HCEC 1CT (cell line): ENCODE measurements around the gene DOCK4.

ENCODE experiments used
- DNase-seq: peaks from one replicate; pipeline ENCODE4 v3.0.0-alpha.2; 2017

The DOCK4 gene

DNA sequence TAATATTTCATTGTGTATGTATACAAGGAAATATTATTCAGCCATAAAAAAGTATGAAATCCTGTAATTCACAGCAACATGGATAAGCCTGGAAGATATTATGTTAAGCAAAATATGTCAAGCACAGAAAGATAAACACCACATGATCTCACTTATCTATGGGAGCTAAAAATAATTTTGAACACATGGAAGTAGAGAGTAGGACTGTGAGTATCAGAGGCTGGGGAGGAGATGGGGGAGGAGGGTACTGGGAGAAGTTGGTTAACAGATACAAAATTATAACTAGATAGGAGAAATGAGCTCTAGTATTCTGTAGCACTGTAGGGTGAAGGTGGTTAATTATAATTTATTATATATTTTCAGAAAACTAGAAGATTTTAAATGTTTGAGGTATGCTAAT is 132.7 kb downstream of the DOCK4 start:
- no peak for DNase-seq

DNA sequence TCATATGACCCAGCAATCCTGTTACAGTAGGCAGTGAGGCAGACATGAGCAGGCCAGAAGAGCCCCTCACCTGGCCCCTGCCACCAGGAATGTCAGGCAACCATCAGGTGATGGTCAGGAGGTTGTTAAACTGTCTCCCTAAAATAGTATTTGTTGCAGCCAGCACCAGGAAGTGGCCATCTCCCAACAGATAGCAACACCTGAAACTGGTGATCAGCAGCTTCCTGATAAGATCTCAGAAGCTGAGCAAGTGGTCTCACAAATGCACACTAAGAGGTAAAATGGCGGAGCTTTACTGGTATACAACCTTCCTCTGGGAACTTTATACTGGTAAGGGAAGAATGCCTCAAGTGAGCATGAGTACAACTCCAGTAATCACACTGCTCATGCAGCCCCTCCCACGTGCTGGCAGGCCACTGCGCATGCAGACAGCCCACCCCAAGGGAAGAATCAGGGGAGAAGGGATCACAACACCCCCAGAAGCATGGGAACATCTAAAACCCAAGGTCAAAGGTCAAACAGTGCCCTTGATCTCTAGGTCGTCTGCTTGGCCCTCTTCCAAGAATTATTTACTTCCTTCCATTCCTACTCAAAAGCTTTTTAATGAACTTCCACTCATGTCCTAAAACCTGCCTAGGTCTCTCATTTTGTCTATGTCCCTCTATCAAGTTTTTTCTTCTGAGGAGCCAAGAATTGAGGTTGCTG is 133.5 kb downstream of the DOCK4 start:
- no peak for DNase-seq

DNA sequence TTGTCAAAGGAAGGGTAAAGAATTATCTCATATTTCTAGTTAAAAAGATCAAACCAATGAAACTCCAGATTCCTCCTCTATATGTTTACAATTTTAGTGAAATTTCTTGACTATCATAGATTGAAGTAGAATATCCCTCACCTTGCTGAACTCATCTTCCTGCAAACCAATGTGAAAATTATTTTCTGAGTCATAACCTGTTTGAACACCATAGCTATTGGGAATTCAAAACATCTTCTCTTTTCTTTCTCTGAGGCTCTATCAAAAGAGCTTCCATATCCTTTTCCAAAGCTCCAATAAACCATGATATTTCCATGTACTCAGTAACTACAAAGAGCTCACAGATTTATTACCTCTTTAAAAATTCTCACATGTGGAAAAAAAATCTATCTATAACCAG is 134.3 kb downstream of the DOCK4 start:
- peak; percentile 8 for DNase-seq

DNA sequence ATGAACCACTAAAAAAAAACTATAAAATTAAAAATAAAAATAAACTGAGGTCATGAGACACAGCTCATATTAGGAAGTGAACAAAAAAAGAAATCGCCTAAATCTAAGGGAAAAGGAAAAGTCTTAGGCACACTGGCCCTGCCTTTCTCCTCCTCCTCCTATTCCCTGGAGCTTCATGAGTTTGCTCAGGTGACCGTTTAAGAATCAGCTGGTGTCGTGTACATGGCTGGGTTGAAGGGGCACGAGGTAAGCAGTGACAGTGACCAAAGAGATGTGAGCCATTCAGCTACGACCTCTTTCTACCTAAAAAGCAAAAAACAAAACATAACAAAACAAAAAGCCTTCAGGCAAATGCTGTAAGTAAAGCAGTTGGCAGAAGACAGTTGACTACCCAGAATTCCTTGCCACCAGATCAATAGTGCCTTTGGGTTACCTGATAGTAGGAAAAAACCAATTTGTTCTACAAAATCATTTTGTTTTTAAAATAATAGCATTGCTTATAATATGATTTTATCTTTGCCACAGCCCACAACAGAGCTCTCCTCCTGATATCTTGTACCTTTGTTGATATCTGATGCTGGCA is 135.4 kb downstream of the DOCK4 start:
- no peak for DNase-seq

DNA sequence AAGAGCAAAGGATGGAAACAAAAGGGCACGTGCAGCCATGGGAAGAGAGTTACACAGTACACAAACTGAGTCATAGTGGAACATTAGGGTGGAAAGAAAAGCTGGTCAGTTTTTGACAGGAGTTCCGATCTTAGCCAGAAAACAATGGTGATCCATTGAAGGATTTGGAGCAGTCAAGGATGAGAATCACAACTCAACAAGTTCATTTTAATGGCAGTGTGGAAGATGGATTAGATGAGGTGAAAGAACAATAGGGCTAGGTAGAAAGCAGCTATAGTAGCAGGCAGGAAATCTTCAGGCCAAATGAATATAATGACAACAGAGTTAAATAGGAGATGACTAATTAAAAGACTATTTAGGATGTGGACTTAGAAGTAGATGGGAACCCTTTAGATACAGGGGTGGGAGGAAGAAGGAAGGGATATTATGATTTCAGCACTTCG is 136.3 kb downstream of the DOCK4 start:
- peak; percentile 76 for DNase-seq

DNA sequence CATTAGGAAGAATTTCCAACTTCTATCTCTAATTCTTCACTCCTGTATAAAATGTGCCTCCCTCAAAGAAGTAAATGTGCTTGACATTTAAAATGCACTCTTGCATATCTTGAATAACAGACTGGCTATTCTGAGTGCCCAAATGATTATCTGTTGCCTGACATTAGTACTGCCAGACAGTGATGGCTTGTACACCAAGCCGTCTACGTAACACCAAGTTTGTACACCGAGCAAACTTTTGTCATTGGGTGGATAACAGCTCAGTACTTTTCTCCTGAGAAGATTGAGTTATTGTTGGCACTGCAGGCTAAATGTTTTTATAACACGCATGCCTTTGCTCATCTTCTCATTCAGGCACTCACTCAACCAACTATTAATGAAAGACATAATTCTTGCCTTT is 137.2 kb downstream of the DOCK4 start:
- no peak for DNase-seq

DNA sequence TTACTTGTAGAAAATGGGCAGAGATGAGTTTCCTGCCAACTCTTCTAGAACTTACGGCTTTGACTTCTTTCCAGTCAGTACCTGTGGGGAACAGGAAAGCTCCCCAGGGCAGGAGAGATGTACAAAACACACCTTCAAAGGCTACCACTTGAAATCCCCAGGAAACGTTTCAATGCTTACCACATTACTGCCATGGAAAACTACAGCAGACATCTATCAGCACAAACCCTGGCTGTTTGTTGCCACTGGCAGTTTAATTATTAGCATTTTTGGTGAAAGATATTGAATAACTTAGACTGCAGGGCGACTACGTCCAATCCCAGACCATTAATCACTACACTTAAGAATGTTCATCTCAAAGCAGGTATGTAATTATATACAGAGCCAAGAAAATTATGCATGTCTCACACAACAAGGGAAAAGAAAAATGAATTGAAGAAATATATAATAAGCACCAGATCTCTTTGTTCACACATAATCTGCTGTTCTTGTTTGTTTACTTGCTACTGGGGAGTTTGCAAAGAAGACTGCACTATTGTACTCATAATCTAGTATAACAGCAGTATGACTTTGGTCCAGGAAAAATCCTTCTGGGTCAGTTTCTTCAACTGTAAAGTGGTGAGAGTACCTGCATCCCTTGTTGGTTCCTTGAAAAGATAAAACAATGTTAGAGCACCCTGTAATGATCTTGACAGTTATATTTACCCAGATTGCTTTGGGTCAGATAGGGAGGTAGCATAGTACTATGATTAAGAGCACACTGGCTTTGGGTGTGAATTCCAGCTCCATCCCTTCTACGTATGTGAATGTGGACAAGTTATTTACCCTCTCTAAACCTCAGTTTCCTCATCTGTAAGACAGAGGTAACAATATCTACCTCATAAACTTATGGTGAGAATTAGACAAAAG is 138.3 kb downstream of the DOCK4 start:
- DNase-seq, result no peak

DNA sequence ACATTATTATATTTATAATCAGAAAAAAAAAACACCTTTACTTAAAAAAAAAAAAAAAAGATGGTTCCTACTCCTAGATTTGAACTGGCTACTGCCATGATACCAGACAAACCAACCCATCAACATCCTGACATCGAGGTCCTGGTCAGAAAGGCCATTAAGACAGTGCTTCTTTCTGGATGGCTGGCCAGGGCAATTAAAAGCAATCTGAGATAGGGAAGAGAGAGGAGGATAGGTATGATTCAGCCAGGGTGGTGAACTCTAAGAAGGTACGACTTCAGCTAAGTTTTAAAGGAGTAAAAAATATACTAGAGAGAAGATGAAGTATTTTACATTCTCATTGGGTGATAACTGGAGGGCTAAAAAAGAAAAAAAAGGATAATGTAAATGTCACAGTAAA is 139.0 kb downstream of the DOCK4 start:
- no peak for DNase-seq

DNA sequence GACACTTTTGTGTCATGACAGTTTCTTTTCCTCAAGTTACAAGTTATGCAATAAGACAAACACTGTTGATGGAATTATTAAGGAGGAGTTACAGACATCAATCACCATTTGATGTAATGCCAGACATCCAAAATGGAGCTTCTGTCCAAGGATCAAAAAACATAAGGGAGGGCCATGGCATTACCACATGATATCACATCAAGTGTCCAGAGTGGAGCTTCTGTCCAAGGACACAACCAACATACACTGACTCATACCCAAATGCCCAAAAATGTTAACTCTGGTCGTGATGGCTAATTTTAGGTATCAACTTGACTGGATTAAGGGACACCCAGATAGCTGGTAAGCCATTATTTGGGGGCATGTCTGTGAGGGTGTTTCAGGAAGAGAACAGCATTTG is 140.4 kb downstream of the DOCK4 start:
- DNase-seq, result no peak

DNA sequence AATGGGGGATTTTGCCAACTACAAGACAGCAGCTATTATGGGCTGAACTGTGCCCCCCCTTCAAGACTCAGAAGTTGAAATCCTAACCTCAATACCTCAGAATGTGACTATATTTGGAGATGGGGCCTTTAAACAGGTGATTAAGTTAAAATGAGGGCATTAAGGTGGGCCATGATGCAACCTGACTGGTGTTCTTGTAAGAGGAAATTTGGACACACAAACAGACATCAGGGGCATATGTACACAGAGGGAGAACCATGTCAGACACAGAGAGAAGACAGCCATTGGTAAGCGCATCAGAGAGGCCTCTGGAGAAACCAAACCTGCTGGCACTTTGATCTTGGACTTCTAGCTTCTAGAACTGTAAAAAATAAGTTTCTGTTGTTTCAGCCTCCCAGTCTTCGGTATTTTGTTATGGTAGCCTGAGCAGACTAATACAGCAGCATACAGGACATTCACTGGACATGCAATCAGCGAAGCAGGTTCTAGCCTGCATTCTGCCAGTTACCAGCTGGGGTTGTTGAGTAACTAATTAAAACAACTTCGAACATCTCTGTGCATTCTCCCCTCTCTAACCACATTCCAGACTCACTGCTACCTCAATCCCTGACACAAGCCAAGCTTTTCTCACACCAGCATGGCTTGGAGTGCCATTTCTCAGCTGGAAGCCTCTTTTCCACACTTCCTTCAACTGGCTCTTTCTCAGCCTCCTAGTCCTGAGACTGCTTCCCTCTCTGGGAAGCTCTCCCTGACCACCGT is 141.4 kb downstream of the DOCK4 start:
- DNase-seq, result no peak

DNA sequence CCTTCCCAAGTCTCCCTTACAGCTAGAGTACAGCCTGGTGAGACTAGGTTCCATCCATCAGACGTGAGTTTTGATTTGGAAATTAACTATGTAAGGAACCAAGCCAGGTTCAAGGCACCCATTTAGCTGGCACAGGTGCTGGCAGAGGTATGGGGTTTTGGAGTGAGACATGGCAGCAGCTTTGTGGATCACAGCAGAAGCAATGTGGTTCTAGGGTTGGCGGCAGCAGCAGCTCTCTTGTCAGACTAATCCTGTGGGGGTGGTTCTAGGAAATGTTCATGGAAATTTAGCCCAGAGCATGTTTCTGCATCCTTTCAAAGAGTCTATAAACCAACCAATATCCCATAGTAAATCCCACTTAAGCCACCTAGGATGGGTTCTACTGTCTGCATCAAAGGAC is 142.2 kb downstream of the DOCK4 start:
- no peak for DNase-seq

DNA sequence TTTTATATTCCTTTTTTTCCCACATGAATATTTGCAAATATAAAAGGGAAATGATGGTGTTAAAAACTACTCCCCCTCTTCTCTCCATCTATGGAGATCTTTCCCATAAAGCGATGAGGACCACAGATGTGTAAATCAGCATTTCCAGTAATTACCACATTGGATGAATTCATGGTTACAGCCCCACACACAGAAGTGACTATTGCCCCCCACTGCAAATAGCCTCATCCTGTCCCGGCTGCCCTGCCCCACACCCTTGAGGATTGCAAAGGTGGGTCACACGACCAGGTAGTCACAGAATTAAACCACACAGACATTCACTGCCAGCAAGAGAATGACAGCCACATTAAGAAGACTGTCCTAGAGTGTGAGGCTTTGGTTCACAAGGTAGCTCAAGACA is 145.1 kb downstream of the DOCK4 start:
- no peak for DNase-seq

DNA sequence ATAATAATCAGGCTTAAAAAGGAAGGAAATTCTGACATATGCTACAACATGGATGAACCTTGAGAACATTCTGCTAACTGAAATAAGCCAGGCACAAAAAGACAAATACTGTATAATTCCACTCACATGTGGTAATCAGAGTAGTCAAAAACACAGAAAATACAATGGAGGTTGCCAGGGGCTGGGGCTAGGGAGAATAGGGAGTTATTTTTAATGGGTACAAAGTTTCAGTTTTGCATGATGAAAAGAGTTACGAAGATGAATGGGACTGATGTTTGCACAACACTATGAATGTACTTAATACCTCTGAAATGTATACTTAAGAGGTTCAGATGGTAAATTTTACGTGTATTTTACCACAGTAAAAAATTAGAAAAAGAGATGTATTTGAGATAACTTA is 145.6 kb downstream of the DOCK4 start:
- no peak for DNase-seq

DNA sequence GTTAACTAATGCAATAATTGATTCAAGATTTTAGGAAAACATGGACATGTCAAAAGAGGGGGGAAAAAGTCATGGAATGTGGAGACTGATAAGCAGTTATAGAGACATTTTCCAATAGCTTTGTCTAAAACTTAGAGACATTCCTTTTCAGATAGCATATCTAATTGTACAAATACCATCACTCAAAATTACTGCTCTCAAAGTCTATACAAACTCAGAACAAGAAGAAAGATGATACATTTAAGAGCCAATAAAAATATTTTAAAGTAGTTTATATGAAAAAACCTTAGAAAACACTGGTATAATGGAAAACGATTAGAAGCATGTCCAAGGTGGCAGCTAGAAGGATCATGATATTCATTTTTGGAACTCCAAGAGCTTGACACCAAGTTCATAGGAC is 146.5 kb downstream of the DOCK4 start:
- DNase-seq, result no peak

DNA sequence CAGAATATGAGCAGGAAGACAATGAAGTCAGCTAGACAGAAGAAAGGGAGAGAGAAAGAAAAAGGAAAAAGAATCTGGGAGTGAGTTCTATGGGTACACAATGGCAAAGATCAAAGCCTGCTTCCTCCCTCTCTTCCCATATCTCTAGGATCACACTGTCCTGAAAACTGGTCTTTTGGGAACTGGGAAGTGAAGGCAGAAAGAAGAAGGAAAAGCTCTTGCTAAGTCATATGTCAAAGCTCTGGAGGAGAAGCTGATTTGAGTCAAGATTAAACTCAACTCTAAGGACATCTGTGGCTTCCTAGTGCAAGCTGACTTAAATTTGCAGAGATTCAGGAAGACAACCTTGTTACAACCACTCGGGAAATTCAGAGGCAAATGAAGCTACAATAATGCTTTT is 147.5 kb downstream of the DOCK4 start:
- no peak for DNase-seq

DNA sequence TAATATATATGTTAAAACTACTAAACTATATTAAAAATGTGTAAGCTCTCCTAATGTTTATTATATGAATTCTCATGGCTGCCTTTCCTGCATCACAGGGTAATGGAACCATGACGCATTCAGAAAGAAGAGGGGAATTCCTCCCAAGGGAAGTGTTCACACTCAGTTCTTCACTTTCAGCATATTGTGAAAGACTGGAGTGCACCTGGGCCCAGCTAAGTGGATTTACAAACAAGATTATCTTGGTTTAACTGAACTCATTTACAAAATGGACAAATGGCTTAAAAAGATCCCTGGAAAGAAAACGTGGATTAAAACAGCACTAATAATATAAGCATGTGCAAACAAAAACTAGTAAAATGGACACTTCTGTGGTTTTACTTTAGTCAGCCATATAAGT is 149.8 kb downstream of the DOCK4 start:
- DNase-seq, result peak; percentile 39

DNA sequence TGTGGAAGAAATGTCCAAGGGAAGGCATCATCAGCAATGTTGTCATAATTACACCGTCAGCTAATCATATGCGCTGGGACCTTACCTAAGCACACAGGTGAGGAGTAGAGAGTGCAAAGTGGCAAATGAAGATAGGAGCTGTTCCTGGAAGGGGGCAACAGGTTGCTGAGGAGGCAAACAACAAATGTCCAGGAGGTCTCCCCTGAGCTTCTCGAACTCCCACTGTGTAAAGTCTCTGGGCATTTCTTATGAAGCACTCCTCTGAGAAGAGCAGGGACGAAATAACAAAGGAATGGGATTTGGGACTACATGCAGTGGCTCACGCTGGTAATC is 152.5 kb downstream of the DOCK4 start:
- no peak for DNase-seq

DNA sequence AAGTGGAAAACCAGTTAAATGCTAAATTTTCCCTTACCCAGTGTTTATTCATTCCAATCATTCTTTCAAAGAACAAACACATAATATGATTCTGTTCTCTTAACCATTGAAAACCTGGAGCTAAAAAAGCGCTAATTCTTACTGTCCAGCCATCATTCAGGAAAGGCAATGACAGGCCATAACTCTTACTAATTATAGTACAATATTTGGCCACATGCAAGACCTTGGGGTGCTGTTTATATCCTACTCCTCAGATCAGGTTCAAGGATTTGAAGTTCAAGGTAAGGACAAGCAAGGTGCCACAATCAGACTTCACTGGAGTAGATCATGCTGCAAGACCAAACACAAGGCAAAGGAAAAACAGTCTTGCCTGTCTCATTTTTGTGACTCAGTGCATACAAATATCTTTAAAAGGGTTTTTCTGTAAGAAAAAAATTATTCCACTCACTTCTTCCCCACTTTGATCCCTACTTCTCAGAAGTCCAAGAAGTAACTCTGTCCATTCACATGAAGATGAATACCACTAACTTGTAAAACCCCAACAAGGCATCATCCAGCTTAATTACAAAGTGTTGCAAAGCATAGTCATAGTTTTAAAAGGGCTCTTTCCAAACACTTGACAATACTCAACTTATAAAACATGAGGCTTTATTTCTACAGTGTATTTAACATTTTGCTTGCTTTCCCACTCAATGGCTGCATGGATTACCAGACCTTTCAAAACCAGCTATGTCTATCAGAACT is 153.0 kb downstream of the DOCK4 start:
- DNase-seq, result no peak

DNA sequence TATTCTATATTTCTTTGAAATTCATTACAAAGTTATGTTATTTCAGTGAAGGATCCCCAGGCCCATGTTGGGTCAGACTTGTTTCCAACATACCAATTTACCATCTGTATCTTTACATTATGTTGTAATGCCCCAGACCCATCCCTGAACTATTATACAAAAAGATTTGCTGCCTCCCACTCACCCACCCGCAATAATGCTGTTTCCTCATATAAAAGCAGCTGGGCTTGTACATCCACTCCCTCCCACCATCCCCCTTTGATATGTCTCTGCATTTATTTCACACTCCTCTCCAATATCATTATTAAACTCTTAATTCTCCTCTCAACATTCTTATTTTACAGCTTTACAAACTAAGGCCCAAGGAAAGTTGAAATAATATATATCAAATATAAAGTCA is 153.7 kb downstream of the DOCK4 start:
- DNase-seq, result no peak

DNA sequence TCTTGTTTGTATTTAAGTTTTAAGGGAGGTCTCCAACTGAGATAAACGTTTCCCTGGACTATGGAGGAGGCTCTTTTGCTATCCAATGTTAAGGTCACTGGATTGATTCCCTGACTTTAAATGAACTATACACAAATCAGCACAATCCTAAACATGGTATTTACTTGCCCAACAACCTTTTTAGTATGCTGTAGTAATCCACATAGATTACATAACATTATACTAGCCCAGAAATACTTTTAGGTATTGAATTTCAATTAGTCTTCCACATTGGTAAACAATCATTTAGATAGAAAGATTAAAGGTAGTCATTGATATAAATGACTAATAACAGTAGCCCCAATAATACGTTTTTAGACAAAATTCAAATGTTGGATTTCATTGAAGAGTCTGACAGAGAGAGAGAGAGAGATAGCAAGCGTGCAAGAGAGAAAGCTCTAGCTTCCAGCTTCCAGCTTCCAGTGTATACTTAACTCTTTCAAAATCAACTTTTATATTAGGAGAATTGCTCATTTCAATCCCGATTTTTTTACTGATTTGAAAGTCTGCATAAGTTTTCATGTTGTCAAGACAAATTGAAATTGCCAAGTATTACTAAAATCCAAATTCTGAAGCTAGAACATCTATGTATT is 155.8 kb downstream of the DOCK4 start:
- DNase-seq, result peak; percentile 3

DNA sequence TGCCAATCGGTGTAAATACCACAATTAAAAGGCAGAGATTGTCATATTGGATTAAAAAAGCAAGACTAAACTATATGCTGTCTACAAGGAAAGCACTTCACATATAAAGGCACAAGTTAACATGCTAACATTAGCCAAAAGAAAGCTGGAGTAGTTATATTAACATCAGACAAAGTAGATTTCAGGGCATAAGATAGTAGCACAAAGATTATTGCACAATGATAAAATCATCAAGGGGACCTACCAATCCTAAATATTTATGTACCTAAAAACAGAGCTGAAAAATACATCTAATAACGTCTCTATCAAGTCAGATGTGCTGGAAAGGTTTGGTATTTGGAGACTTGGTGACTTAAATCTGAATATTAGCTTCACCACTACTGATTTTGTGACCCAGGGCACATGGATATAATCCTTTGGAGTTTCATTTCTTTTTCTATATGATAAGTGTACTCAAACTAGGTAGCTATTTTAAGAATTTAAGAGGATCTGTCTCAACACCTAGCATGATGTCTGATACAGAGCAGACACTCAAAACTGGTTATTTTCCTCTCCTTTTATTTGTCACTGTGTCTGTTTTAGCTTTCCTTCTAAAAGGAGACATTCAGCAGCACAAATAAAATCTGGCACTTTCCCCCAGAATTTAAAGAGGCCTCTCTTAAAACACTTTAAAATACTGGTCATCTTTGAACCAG is 156.5 kb downstream of the DOCK4 start:
- no peak for DNase-seq

DNA sequence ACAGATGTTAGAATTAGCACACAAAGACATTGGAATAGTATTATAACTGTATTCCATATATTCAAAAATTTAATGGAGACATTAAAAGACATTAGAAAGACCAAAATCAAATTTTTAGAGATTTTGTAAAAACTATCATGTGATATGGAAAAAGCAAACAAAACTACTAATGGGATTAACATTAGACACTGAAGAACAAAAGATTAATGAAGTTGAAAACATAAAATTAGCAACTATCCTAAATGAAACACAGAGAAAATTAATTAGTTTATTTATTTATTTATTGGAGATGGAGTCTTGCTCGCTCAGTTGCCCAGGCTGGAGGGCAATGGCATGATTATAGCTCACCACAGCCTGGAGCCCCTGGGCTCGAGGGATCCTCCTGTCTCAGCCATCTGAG is 158.8 kb downstream of the DOCK4 start:
- no peak for DNase-seq
